T-helper 9 cell (primary cell): ENCODE results near the gene LMO4.

Experiments used
- DNase-seq: peaks from one replicate; pipeline ENCODE4 v3.0.0-alpha.2; 2020

The LMO4 gene

GRCh38 chr1:87329051-87329525 lies 408 bp downstream of the LMO4 start:
- DNase-seq: peak; percentile 26

GRCh38 chr1:87329526-87330056 lies 911 bp downstream of the LMO4 start:
- no peak for DNase-seq

DNA sequence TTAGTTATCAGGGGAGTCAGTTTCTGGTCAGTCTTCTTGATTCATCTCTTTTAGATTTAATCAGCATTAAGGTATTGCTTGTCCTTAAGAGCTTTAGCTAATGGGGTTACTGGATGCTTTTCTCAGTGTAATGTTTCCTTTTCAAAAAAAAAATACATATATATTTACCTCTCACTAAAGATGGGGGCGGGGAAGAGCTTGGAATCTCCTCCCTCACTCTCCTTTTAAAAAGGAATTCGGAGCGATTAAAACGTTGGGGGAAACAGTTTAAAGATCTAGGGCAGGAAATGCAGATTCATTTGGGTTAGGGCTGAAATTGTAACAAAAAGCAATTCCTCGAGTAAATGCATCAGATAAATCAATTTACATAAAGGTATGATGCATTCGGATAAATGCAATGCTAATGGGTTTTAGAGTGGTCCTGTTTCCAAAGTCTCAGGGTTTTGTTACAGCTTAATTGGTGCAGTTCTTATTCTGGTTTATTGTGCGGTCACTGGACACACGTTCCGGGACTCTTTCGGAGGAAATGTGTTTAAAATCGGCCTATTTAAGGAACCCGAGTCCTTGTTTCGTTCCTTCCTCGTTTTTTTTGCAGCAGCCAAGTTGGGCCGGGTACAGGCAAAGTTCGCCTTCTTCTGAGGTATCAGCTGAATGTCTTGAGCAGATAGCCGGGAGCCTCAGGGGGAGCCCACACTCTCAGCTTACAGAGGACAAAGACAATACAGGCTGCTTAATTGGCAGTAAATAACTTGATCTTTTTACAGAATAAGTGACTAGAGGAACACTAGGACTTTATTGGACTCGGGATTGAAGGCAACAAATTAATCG lies 1.6 kb downstream of the LMO4 start:
- no peak for DNase-seq

GRCh38 chr1:87330885-87331364 lies 2.2 kb downstream of the LMO4 start:
- DNase-seq: no peak

DNA sequence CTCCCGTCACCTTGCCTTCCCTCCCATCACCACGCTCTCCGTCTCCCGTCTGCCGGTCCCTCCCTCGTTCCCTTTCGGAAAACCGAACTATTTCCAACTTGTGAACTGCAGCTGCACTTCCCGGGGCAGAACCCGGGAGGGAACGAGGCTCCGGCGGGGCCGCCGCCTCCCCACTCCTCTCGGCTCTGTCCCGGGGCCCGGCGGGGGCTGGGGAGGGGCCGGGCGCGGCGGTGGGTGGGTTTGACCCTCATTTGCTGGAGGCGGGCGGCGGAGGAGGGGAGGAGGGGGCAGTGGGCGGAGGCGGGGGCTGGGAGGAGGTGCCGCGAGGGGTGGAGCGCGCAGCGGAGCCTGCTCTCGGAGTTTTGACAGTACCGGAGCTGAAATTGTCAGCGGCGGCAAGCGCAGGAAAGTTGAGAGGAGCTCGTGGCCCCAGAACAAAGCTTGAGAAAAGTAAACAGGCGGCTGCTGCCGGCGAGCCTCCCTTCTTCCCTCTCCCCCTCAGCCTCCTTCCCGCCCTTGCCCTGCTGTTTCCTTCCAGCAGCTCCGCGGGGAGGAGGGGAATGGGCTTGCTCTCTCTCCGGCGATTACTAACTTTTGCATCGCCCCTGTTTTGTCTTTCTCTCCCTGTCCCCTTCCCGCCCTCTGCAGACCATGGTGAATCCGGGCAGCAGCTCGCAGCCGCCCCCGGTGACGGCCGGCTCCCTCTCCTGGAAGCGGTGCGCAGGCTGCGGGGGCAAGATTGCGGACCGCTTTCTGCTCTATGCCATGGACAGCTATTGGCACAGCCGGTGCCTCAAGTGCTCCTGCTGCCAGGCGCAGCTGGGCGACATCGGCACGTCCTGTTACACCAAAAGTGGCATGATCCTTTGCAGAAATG lies 2.9 kb downstream of the LMO4 start:
- peak; percentile 73 for DNase-seq

DNA sequence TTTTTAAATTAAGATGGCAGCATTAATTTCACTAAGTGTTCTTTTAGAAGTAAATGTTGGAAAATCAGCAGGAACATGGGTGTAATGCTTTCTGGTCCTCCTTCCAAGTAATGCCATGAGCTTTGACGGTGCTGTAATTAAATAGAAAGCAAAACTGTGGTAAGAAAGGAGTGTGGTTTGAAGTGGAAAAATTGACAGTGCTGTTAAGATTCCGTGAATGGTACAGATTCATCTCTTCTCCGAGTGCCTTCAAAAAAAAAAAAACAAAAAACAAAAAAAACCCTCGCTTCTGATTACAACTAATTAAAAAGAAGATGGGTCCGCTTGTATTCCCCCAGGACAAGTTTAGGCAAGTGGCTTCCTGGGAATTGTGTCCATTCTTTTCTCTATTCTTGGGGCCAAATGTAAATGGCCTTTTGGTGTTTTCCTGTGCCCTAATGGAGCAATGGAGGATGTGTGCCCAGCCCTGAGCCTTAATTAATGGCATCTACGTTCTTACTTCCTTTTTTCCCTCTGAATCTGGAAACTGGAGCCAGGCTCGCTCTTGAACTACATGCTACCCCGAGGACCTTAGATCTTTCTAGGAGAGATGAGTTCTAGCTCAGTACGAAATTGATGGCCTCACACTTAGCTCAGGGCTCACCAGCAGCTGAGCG lies 5.1 kb downstream of the LMO4 start:
- no peak for DNase-seq

GRCh38 chr1:87334351-87335174 lies 5.9 kb downstream of the LMO4 start:
- DNase-seq: no peak

- DNase-seq: peak; percentile 50
Observed at GRCh38 chr1:87335175-87335884, 6.7 kb downstream of the LMO4 start.

GRCh38 chr1:87336623-87337067 lies 8.0 kb downstream of the LMO4 start:
- DNase-seq: no peak

DNA sequence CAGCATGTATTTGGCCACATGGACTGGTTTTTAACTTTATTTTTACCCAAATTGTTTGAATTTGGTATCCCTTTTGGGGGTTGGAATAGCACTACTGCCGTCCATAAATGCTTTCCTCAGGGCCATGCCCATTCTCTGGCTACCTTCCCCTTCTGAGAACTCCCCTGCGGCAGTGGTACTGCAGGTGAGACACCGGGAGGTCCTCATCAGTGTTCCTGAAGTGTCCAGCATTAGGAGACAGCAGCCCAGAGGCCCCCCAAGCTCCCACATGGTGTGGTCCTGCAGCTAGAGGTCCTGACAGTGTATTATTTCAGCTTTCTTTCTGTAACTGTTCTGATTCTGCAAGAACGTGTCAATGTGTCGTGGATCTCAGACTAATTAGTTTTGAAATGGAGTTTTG lies 8.9 kb downstream of the LMO4 start:
- no peak for DNase-seq

DNA sequence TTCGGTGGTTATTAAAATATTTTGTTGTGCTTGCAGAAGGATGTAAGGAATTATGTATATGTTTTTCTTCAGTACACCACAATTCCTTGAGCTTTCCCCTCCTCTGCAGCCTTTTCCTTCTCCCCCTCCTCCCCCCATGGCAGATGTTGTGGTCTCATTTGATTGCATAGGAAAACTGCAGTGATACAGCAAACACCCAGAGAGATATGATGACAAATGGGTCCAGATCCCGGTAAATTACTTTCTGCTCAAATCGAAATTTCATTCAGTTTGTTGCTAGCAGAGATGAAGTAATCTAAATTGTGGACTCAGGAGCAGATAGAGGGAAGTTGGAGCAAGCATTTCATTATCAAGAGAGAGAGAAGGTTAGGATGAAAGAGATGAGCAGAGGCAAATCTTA lies 9.9 kb downstream of the LMO4 start:
- DNase-seq: no peak

GRCh38 chr1:87344231-87344630 lies 15.6 kb downstream of the LMO4 start:
- DNase-seq: no peak

DNA sequence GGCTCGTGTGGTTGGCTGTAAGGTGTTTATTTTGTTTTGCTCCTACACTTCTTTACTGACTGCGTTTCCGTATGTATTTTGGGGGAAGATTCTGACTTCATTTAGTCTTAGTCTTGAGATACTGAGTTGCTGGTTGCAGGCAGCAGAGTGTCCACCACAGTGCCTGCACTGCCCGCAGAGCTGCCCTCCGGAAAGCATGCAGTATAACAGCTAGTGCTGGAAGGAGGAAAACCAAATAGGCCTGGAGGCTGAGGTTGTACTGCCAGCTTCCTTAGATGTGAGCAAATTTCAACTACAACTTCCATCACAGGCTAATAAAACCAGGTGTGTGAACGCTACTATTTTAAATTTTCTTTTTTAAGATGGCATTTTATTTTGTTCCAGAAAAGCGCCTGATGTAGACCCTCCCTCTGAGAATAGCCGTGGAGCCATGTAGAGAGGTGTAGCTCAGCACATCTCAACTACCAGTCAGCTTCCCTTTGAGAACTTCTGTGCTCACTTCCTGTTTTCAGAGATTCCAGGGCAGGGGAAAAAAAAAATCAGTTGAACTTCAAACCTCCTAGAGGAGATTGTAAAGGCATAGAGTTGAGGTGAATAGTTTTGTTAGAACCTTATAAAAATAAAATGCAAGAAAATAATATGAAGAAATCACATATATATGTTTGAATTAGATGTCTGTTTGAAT lies 17.6 kb downstream of the LMO4 start:
- no peak for DNase-seq

- DNase-seq: no peak
Observed at GRCh38 chr1:87348341-87349019, 19.8 kb downstream of the LMO4 start.

DNA sequence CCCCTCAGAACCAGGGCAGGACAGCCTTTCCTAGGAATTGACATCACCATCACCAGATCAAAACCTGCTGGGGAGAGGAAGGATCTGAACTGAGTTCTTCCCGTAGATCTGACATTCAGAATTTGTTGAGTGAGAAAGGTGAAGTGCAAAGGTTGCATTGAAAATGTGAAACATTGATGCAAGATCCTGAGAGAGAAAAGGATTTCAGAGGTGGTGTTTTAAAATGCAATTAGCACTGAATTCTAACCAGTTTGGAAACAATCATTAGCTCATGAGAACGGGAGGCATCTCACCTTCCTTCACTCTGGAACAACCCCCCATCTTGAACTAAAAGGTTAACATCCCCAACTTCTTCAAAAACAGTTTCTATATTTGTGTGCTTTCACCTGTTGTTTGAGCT lies 20.4 kb downstream of the LMO4 start:
- no peak for DNase-seq

DNA sequence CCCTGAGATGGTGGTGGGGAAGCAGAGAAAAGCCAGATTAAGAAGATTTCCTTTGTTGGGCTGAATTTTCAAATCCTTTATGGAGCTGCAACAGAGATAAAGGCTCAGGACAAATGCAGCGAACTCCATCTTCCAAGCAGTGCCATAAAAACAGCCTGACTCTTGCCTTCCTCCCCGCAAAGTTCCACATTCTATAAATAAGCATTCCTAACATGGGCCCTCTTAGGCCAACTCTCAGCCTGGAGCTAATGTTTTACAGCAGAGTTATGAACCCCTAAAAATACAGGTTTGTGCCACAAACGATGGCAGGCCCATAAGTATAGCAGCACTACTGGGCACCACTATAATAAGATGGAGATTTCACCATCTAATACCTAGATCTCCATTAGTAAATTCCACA lies 27.2 kb downstream of the LMO4 start:
- no peak for DNase-seq

DNA sequence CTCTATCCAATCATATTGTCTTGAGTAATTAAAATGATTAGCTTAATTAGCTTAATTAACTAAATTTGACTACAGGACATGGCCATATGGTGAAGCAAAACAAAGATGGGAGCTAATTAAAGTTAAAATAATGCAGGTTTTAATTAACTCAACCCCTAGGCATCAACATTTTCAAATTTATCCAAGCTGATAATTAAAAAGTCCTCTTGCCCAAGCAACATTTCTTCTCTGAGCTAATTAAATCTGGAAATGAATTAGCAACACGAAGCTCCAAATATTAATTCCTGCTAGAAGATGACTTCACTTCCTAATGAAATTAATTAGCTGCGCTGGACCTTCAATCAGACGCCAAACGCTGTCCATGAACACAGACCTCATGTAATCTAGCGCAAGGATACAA lies 27.9 kb downstream of the LMO4 start:
- DNase-seq: no peak

DNA sequence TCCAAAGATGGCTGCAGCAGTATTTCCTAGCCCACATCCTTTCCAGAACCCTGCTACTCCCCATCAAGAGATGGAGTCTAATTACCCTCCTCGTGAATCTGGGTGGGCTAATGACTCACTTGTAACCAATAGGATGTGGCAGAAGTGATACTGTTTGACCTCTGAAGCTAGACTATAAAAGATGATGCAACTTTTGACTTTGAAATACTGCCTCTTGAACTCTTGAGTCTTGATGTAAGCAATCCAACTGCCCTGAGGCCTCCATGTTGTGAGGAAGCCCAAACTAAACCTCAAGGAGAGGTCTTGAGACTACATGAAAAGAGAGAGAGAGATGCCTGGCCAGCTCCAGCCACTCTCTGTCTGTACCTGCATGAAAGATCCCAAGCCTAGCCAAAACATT lies 29.5 kb downstream of the LMO4 start:
- DNase-seq: no peak

GRCh38 chr1:87359586-87359985 lies 30.9 kb downstream of the LMO4 start:
- DNase-seq: no peak
